PC-3 (cell line): ENCODE results near the gene VRK3. TPM values are rescaled to one million over a fixed set of nuclear protein-coding genes. Genes with fewer than 3 reads are reported as not detected.

ENCODE experiments used
- ATAC-seq: fragments of 200-7000 bp; cut with Tn5 transposase; 2 replicates; pipeline ENCODE4 v1.9.1; 2020; ENCODE audit warnings: mild to moderate bottlenecking, moderate library complexity
- BruUV-seq: library from RNA; stranded (reverse); fragments of 400-500 nt; replicated peaks from 2 replicates; lab custom pipeline; 2021; lab: Mats Ljungman, UMichigan
- CTCF ChIA-PET: fragments of 300-600 bp; sonication (Branson Sonifier 250); formaldehyde crosslinking; loops from one replicate; lab custom pipeline; 2022; ENCODE audit warnings: antibody characterized with exemption; lab: Charles Lee
- POLR2A ChIA-PET: fragments of 300-600 bp; sonication (Branson Sonifier 250); formaldehyde crosslinking; loops from one replicate; lab custom pipeline; 2022; ENCODE audit warnings: antibody characterized with exemption; ENCODE audit not compliant: unreplicated experiment; lab: Charles Lee
- DNase-seq: peaks from one replicate; pipeline ENCODE4 v3.0.0-alpha.2; 2015
- H2AFZ ChIP-seq: fragments of 300-600 bp; sonication (generic); 2 replicates; pipeline ENCODE4 v1.6.0; 2016; ENCODE audit warnings: antibody characterized with exemption, low read length
- H3F3A ChIP-seq: fragments of 300-600 bp; sonication (generic); one replicate; pipeline ENCODE4 v1.6.0; 2017; ENCODE audit warnings: antibody characterized with exemption, low read length, control low read depth, mild to moderate bottlenecking; ENCODE audit not compliant: unreplicated experiment
- H3K27ac ChIP-seq: fragments of 300-600 bp; sonication (generic); 2 replicates; pipeline ENCODE4 v1.5.1; 2016; ENCODE audit warnings: mild to moderate bottlenecking, low read length
- H3K27me3 ChIP-seq: fragments of 300-600 bp; sonication (generic); 2 replicates; pipeline ENCODE4 v1.6.1; 2016; ENCODE audit warnings: low read length, mixed read lengths
- H3K36me3 ChIP-seq: fragments of 300-600 bp; sonication (generic); 2 replicates; pipeline ENCODE4 v1.6.1; 2016; ENCODE audit warnings: low read depth, mixed run types, low read length, mixed read lengths
- H3K4me1 ChIP-seq: fragments of 300-600 bp; sonication (generic); 2 replicates; pipeline ENCODE4 v1.5.1; 2016; ENCODE audit warnings: low read length; ENCODE audit not compliant: insufficient read depth
- H3K4me2 ChIP-seq: fragments of 300-600 bp; sonication (generic); 2 replicates; pipeline ENCODE4 v1.6.0; 2016; ENCODE audit warnings: low read length
- H3K4me3 ChIP-seq: fragments of 300-600 bp; sonication (generic); 2 replicates; pipeline ENCODE4 v1.5.1; 2016; ENCODE audit warnings: mild to moderate bottlenecking, low read length, mixed read lengths
- H3K79me2 ChIP-seq: fragments of 300-600 bp; sonication (generic); 2 replicates; pipeline ENCODE4 v1.6.1; 2017; ENCODE audit warnings: low read length, mixed read lengths
- H3K9ac ChIP-seq: fragments of 300-600 bp; sonication (generic); 2 replicates; pipeline ENCODE4 v1.6.0; 2016; ENCODE audit warnings: mild to moderate bottlenecking, low read length
- H3K9me2 ChIP-seq: fragments of 300-600 bp; sonication (generic); replicated peaks from 2 replicates; pipeline ENCODE4 v1.6.1; 2016; ENCODE audit warnings: mixed run types, low read length, mixed read lengths
- H3K9me3 ChIP-seq: fragments of 300-600 bp; sonication (generic); 2 replicates; pipeline ENCODE4 v1.6.1; 2016; ENCODE audit warnings: low read length, mixed read lengths
- H4K20me1 ChIP-seq: fragments of 300-600 bp; sonication (generic); 2 replicates; pipeline ENCODE4 v1.6.1; 2016; ENCODE audit warnings: low read length, mixed read lengths
- EZH2 ChIP-seq: fragments of 300-600 bp; sonication (generic); IDR thresholded peaks from one replicate; pipeline ENCODE4 v1.6.1; 2017; ENCODE audit warnings: antibody characterized with exemption, mild to moderate bottlenecking, low read length; ENCODE audit not compliant: unreplicated experiment
- EZH2phosphoT487 ChIP-seq: fragments of 300-600 bp; sonication (generic); IDR thresholded peaks from 2 replicates; pipeline ENCODE4 v1.6.1; 2018; ENCODE audit warnings: mild to moderate bottlenecking, antibody characterized with exemption, low read length, borderline replicate concordance
- intact Hi-C: fragments of 100-400 bp; cut with micrococcal nuclease; formaldehyde crosslinking; loops from 2 replicates; pipeline ENCODE4 v1.9.0; 2023
- total RNA-seq: library from RNA; depleted of rRNA; stranded (reverse); fragments of >200 nt; gene quantifications from 2 replicates; pipeline ENCODE4 v1.2.3, GENCODE V29; 2014
- TF ChIP-seq, protein P1 (sequence below): fragments of 300-600 bp; sonication (generic); conservative IDR thresholded peaks from 2 replicates; pipeline ENCODE4 v1.5.1; 2017; ENCODE audit warnings: antibody characterized with exemption, low read depth, mild to moderate bottlenecking, low read length

The VRK3 gene
- total RNA-seq, 1 experiment from 2014 or later: 36.3 TPM

DNA sequence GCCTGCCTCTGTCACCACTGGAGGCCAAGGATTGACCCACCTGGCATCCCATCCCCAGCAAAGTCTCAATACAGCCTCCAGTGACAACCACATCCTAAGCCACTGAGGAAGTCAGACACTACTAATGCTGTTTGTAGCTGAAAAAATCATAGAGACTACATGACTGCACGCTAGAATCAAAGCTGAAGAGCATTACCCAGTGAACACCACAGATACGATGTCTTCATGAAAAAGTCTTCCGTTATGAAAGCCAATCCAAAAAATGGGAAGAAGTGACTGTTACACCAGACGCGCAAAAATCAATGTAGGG lies 84.7 kb downstream of the VRK3 start:
- Histone ChIP-seq H3K4me1 (no peaks in the 10 kb centered on the region), H3K79me2 (no peaks in the 10 kb centered on the region), H3K9ac (no peak overlapping the region), H4K20me1 (no peaks in the 10 kb centered on the region), H3K27me3 (no peaks in the 10 kb centered on the region), H2AFZ (no peak overlapping the region), H3K4me3 (no peak overlapping the region), H3K9me3 (no peaks in the 10 kb centered on the region), H3K4me2 (no peak overlapping the region), H3K27ac (no peak overlapping the region), H3K36me3 (no peaks in the 10 kb centered on the region), H3K9me2 (no peaks in the 10 kb centered on the region), H3F3A (no peaks in the 10 kb centered on the region)
- no peak for DNase-seq
- intact Hi-C loops: no loop called here
- CTCF ChIA-PET: no interaction called here
- TF ChIP-seq EZH2phosphoT487 (no peak), EZH2 (no peak)
- TF ChIP-seq, protein P1, sequence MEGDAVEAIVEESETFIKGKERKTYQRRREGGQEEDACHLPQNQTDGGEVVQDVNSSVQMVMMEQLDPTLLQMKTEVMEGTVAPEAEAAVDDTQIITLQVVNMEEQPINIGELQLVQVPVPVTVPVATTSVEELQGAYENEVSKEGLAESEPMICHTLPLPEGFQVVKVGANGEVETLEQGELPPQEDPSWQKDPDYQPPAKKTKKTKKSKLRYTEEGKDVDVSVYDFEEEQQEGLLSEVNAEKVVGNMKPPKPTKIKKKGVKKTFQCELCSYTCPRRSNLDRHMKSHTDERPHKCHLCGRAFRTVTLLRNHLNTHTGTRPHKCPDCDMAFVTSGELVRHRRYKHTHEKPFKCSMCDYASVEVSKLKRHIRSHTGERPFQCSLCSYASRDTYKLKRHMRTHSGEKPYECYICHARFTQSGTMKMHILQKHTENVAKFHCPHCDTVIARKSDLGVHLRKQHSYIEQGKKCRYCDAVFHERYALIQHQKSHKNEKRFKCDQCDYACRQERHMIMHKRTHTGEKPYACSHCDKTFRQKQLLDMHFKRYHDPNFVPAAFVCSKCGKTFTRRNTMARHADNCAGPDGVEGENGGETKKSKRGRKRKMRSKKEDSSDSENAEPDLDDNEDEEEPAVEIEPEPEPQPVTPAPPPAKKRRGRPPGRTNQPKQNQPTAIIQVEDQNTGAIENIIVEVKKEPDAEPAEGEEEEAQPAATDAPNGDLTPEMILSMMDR: no peak
- POLR2A ChIA-PET: no interaction called here
- no peak for ATAC-seq
- BruUV-seq: no TSS peak

DNA sequence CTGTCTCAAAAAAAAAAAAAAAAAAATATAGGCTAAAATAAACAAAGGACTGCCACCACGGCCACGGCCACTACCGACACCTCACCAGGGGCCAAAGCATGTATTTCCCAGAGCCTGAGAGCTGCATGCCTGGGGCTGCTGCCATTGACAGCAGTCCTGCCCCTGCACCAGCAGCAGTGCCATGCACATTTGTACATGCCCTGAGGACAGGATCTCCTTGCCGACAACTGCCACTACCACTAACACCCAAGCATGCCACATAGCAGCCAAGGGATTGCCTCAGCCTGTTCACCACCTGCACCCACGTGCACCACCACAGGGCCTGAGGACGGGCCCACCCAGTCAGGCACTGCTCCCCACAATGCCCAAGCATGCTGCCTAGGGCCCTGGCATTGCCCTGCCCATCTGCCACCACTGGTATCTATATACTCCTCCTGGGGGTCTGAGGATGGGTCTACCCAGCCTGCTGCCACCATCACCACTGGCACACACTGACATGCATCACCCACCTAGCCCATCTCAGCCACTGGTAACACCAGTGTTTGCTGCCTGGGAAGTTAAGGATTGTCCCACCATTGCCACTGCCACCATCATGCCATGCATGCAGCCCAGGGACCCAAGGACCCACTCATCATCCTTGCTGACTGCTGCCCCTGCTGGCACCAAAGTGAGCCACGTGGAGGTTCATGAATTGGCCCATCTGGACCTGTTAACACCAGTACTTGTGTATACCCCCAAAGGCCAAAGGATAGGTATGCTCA lies 85.3 kb downstream of the VRK3 start:
- no TSS peak for BruUV-seq
- POLR2A ChIA-PET: no interaction called here
- H2AFZ ChIP-seq: no peak overlapping the region

More for the DNA sequence above, 85.3 kb downstream of the VRK3 start:
- no peaks in the 10 kb centered on the region for H3K9me2 ChIP-seq
- intact Hi-C loops: loop anchor here (5.0 to 10.0 kb wide), 2 partner anchors 42 to 85 kb away; partner anchors contain the start of genes VRK3 and ZNF473
- CTCF ChIA-PET: interaction anchor here (0.6 kb wide), 1 partner anchor 110 kb away, joined by 5 read pairs; no protein-coding TSS in a partner anchor
- H3K4me2 ChIP-seq: no peak overlapping the region
- H3K27me3 ChIP-seq: no peaks in the 10 kb centered on the region
- no peaks in the 10 kb centered on the region for H4K20me1 ChIP-seq
- H3K9me3 ChIP-seq: no peaks in the 10 kb centered on the region
- H3K36me3 ChIP-seq: no peaks in the 10 kb centered on the region
- TF ChIP-seq EZH2phosphoT487: no peak
- TF ChIP-seq EZH2: no peak
- TF ChIP-seq, protein P1: peak; percentile 52; the same call in 1 of the 2 replicates
- H3K79me2 ChIP-seq: no peaks in the 10 kb centered on the region
- H3K27ac ChIP-seq: no peak overlapping the region
- no peak overlapping the region for H3K4me3 ChIP-seq
- no peak overlapping the region for H3K9ac ChIP-seq
- DNase-seq: peak; percentile 30
- ATAC-seq: peak; percentile 25; the same call in 1 of the 2 replicates
- H3K4me1 ChIP-seq: no peaks in the 10 kb centered on the region
- no peaks in the 10 kb centered on the region for H3F3A ChIP-seq
